Left ventricle myocardium inferior (tissue), 1 donor: Measurements from ENCODE around the gene NLRC5. TPM values are rescaled to one million over a fixed set of nuclear protein-coding genes. Genes with fewer than 3 reads are reported as not detected.
"Not testable (repeated sequence)": the region's sequence is repeated elsewhere in the genome, so short reads cannot be mapped to it uniquely, and the experiment has no call there.

Experiments used
- DNase-seq: peaks from one replicate; pipeline ENCODE4 v3.0.0-alpha.2; 2020
- H3K27ac ChIP-seq: fragments of 200-600 bp; replicated peaks from 2 replicates; pipeline ENCODE4 v1.8.0; 2021
- H3K27me3 ChIP-seq: fragments of 200-600 bp; 2 replicates; pipeline ENCODE4 v1.8.0; 2021; ENCODE audit warnings: low read depth
- H3K36me3 ChIP-seq: fragments of 200-600 bp; 2 replicates; pipeline ENCODE4 v1.8.0; 2021
- H3K4me1 ChIP-seq: fragments of 200-600 bp; 2 replicates; pipeline ENCODE4 v1.8.0; 2021
- H3K4me3 ChIP-seq: fragments of 200-600 bp; 2 replicates; pipeline ENCODE4 v1.8.0; 2021; ENCODE audit warnings: mild to moderate bottlenecking, moderate library complexity
- H3K9me3 ChIP-seq: fragments of 200-600 bp; replicated peaks from 2 replicates; pipeline ENCODE4 v1.8.0; 2021
- intact Hi-C: fragments of 100-400 bp; cut with micrococcal nuclease; formaldehyde crosslinking; loops from one replicate; pipeline ENCODE4 v1.11.0; 2022
- total RNA-seq: library from RNA; stranded (reverse); fragmentation: NEBNext Ultra II Directional; extraction: Animal tissue kit (Norgen Biotek cat#: 25700); gene quantifications from one replicate; pipeline ENCODE4 v1.2.1, GENCODE V29; 2021
- TF ChIP-seq, protein P1 (sequence below): fragments of 200-600 bp; IDR thresholded peaks from 2 replicates; pipeline ENCODE4 v1.8.0; 2021; ENCODE audit warnings: antibody characterized with exemption, mild to moderate bottlenecking, borderline replicate concordance
- donor health status: DM: no; HTN: yes; CAD: no; lungs with severe emphysema.

Gene NLRC5
- total RNA-seq, 1 donor from 2014 or later = 6.6 TPM

DNA sequence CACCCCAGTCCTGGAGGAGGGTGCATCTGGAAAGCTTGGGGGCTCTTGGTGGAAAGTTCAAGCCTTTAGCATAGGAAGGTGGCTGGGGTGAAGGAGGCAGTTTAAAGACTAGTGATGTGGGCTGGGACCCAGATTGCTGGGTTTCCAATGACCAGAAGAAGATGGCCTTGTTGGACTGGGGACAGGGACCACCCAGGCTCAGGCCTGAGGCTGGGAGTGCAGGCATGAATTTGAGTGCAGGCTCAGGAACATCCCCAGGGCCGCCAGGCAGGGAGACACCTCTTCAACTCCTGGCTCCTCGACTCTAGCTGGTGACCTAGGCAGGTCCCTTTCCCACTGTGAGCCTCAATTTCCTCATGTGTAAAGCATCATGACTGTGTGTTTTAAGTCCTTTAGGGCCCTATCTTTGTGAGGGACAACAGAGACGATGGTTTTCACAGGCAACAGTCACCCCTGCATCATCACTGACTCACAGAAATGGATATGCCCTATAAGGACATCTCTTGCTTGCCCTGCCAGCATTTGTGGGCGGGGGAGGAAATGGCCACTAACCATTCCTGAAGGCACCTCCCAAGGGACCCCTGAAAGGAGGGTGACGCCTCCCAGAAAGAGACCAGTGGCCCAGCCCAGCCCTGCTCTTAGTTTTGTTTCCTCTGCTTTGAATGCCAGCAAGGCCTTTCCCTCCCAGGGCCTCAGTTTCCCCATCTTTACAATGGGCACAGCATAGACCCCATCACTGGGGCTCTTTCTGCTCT lies 11.1 kb downstream of the NLRC5 start:
- intact Hi-C loops = no loop called here
- Histone ChIP-seq H3K4me1 (peaks cover 41% of the 10 kb centered on the region), H3K36me3 (no peaks in the 10 kb centered on the region), H3K4me3 (no peak overlapping the region), H3K27me3 (no peaks in the 10 kb centered on the region), H3K27ac (peak overlapping the region; percentile 87), H3K9me3 (no peaks in the 10 kb centered on the region)
- DNase-seq = peak; percentile 61
- TF ChIP-seq, protein P1, sequence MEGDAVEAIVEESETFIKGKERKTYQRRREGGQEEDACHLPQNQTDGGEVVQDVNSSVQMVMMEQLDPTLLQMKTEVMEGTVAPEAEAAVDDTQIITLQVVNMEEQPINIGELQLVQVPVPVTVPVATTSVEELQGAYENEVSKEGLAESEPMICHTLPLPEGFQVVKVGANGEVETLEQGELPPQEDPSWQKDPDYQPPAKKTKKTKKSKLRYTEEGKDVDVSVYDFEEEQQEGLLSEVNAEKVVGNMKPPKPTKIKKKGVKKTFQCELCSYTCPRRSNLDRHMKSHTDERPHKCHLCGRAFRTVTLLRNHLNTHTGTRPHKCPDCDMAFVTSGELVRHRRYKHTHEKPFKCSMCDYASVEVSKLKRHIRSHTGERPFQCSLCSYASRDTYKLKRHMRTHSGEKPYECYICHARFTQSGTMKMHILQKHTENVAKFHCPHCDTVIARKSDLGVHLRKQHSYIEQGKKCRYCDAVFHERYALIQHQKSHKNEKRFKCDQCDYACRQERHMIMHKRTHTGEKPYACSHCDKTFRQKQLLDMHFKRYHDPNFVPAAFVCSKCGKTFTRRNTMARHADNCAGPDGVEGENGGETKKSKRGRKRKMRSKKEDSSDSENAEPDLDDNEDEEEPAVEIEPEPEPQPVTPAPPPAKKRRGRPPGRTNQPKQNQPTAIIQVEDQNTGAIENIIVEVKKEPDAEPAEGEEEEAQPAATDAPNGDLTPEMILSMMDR = no peak

DNA sequence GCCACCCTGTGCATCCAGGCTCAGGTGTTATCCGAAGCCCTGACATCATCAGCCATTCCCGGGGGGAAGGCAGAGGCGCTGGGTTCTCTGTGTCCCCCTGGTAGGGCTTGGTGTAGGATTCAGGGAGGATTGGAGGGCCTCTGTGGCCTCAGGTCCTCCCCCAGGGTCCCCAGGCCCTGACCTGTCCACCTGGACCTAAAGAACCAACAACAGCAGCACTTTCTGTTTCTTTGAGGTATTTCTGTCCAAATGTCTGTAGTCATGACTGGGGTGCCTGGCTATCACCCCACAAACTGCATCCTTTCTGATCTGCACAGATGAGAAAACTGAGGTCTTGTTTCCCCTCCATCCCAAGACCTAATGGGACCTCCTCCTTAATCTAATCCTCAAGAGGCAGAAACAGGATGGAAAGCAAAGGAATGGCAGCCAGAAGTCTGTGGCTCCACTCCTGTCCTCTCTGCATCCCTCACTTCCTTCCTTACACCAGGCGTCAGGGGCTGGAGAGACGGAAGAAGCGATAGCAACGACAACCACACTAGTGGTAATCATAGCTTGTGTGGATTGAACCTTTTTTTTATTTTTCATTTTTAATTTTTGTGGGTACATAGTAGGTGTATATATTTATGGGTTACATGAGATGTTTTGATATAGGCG lies 11.8 kb downstream of the NLRC5 start:
- Histone ChIP-seq H3K36me3 (no peaks in the 10 kb centered on the region), H3K4me3 (no peak overlapping the region), H3K9me3 (no peaks in the 10 kb centered on the region), H3K4me1 (peaks cover 39% of the 10 kb centered on the region), H3K27ac (peak overlapping the region; percentile 87), H3K27me3 (no peaks in the 10 kb centered on the region)
- TF ChIP-seq, protein P1 = no peak
- intact Hi-C loops = no loop called here
- no peak for DNase-seq

DNA sequence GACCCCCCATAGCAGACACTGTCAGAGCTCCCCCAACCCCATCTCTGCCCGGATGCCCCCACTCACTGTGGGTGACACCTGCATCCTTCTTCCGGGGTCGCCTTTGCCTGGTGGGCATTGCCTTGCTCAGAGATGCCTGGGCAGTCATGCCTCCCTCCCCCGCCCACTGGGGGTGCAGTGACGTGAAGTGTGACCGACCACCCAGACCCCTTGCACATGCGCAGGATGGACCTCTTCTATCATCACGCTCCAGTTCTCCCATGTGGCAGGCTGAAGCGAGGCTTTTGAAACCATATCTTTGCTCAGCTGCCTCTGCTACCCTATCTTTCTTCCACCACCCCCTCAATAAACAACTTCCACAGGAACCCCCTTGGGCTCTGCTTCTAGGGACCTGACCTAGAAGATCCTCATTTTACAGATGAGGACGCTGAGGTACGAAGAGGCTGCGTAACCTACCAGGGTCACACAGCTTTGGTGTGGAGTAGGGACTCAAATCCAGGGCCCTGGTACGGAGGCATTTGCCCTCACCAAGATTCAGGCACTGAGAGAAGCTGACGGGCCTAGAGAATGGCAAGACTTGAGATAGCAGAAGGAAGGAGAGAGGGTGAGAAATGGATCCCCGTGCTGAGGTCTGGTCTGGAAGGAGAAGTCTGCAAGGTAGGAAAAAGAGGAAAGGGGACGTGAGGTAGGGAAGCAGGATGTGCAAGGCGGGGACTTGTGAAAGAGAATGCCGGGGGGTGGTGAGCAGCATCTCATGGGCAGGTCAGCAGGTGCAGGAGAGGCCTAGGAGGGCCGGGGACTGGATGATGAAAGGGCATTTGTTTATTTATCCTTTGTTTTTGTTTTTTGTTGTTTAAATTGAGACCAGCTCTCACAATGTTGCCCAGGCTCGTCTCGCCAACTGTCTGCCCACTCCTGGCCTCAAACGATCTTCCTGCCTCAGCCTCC lies 14.4 kb downstream of the NLRC5 start:
- no peaks in the 10 kb centered on the region for H3K27me3 ChIP-seq
- H3K27ac ChIP-seq = no peak overlapping the region
- intact Hi-C loops = no loop called here
- H3K9me3 ChIP-seq = no peaks in the 10 kb centered on the region
- no peak for DNase-seq
- H3K36me3 ChIP-seq = no peaks in the 10 kb centered on the region
- TF ChIP-seq, protein P1 = no peak
- peaks cover 34% of the 10 kb centered on the region for H3K4me1 ChIP-seq
- no peak overlapping the region for H3K4me3 ChIP-seq

DNA sequence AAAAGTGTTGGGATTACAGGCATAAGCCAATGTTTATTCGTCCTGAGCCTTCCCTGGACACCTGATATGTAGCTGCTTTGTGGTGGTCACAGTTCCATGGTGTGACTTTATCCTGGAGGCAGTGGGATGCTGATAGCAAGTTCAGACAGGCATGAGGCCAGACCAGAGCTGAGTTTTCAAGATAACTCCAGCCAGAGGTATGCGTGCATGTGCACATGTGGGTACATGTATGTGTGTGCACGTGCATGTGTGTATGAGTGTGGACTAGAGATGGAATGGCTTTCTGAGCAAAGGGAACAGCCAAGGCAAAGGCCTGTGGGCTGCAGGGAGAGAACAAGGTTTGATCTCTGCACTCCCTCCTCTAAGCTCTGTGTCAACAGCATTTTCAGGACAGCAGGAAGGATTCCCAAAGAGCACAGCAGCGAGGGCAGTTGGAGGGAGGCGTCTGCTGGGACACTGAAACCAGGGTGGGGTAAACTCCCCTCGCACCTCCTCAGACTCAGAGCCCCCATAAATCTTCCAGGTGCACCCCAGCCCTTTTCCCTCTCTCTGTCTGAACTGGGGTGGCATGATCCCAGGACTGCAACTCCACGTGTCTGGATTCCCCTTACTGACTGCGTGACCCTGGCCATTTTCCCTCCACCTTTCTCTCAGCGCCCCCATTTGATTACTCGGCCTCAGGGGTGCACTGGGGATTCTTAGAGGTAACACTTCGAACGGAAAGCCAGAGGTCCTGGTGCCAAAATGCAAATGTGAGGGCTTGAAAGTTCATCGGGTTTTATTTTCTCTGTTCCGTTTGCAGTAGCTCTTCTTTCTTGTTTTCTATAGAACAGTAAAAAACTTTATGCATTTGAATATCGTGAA lies 15.3 kb downstream of the NLRC5 start:
- intact Hi-C loops = no loop called here
- peaks cover 26% of the 10 kb centered on the region for H3K4me1 ChIP-seq
- no peaks in the 10 kb centered on the region for H3K9me3 ChIP-seq
- TF ChIP-seq, protein P1 = no peak
- H3K36me3 ChIP-seq = no peaks in the 10 kb centered on the region
- no peak overlapping the region for H3K27ac ChIP-seq
- H3K4me3 ChIP-seq = no peak overlapping the region
- H3K27me3 ChIP-seq = no peaks in the 10 kb centered on the region
- no peak for DNase-seq

DNA sequence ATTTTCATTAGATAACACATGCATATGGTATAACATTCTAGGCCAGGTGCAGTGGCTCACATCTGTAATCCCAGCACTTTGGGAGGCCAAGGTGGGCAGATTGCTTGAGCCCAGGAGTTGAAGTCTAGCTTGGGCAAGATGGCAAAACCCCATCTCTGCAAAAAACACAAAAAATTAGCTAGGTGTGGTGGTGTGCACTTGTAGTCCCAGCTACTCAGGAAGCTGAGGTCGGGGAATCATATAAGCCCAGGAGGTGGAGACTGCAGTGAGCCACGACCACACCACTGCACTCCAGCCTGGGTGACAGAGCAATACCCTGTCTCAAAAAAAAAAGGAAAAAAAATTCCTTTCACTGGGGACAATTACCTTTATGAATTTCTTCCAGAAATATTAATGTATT lies 16.2 kb downstream of the NLRC5 start:
- H3K4me3 ChIP-seq, H3K27ac ChIP-seq, H3K27me3 ChIP-seq, H3K9me3 ChIP-seq, DNase-seq, H3K36me3 ChIP-seq, intact Hi-C loops: not testable (repeated sequence)
- H3K4me1 ChIP-seq = peaks cover 16% of the 10 kb centered on the region
